ENCODE data around the gene KCNK6.
"Not testable (repeated sequence)": the region's sequence is repeated elsewhere in the genome, so short reads cannot be mapped to it uniquely, and the experiment has no call there.

Gene KCNK6

GRCh38 chr19:38361633-38362075 is 42.0 kb downstream of the KCNK6 start:
- peak; percentile 95 for DNase-seq
- H3K36me3 ChIP-seq: no peaks in the 10 kb centered on the region
- peaks cover 6% of the 10 kb centered on the region for H3K9me3 ChIP-seq (ENCODE audit: severe bottlenecking)
- TF ChIP-seq CTCF (IDR thresholded peaks at IDR 0.05; ENCODE audit: low read depth, low read length): 0 out of 2 replicates have a peak, but pooled peaks have one; percentile 17
- H3K4me3 ChIP-seq (ENCODE audit: low read depth, low read length): peak overlapping the region; percentile 57
- peaks cover 8% of the 10 kb centered on the region for H3K27me3 ChIP-seq (ENCODE audit: insufficient read depth, low read depth, severe bottlenecking)
- H3K27ac ChIP-seq: peak overlapping the region; percentile 84

GRCh38 chr19:38362076-38362945 is 42.7 kb downstream of the KCNK6 start:
- H3K27ac ChIP-seq: peak overlapping the region; percentile 84
- H3K4me3 ChIP-seq (ENCODE audit: low read depth, low read length): peak overlapping the region; percentile 57
- peaks cover 6% of the 10 kb centered on the region for H3K9me3 ChIP-seq (ENCODE audit: severe bottlenecking)
- TF ChIP-seq CTCF (IDR thresholded peaks at IDR 0.05; ENCODE audit: low read depth, low read length): no peak
- DNase-seq: peak; percentile 94
- no peaks in the 10 kb centered on the region for H3K36me3 ChIP-seq
- H3K27me3 ChIP-seq (ENCODE audit: insufficient read depth, low read depth, severe bottlenecking): peaks cover 8% of the 10 kb centered on the region

GRCh38 chr19:38362946-38363688 is 43.5 kb downstream of the KCNK6 start:
- peak overlapping the region; percentile 57 for H3K4me3 ChIP-seq (ENCODE audit: low read depth, low read length)
- not testable (repeated sequence) for DNase-seq; H3K27me3 ChIP-seq (ENCODE audit: insufficient read depth, low read depth, severe bottlenecking); H3K36me3 ChIP-seq; H3K9me3 ChIP-seq (ENCODE audit: severe bottlenecking)
- H3K27ac ChIP-seq: peak overlapping the region; percentile 84

GRCh38 chr19:38367041-38367440 is 47.4 kb downstream of the KCNK6 start:
- no peak for TF ChIP-seq CTCF (IDR thresholded peaks at IDR 0.05; ENCODE audit: low read depth, low read length)
- no peak overlapping the region for H3K27ac ChIP-seq
- no peaks in the 10 kb centered on the region for H3K36me3 ChIP-seq
- peaks cover 6% of the 10 kb centered on the region for H3K9me3 ChIP-seq (ENCODE audit: severe bottlenecking)
- no peak overlapping the region for H3K4me3 ChIP-seq (ENCODE audit: low read depth, low read length)
- no peaks in the 10 kb centered on the region for H3K27me3 ChIP-seq (ENCODE audit: insufficient read depth, low read depth, severe bottlenecking)
- DNase-seq: no peak

GRCh38 chr19:38369584-38369983 is 49.9 kb downstream of the KCNK6 start:
- Histone ChIP-seq H3K27ac (no peak overlapping the region), H3K4me3 (ENCODE audit: low read depth, low read length) (no peak overlapping the region), H3K9me3 (ENCODE audit: severe bottlenecking) (peaks cover 4% of the 10 kb centered on the region), H3K27me3 (ENCODE audit: insufficient read depth, low read depth, severe bottlenecking) (no peaks in the 10 kb centered on the region), H3K36me3 (no peaks in the 10 kb centered on the region)
- no peak for DNase-seq
- TF ChIP-seq CTCF (IDR thresholded peaks at IDR 0.05; ENCODE audit: low read depth, low read length): no peak

- Histone ChIP-seq H3K36me3 (peaks cover 3% of the 10 kb centered on the region; the same call in 1 of the 2 replicates), H3K4me3 (ENCODE audit: low read depth, low read length) (no peak overlapping the region), H3K27ac (no peak overlapping the region), H3K27me3 (ENCODE audit: insufficient read depth, low read depth, severe bottlenecking) (no peaks in the 10 kb centered on the region), H3K9me3 (ENCODE audit: severe bottlenecking) (no peaks in the 10 kb centered on the region)
- TF ChIP-seq CTCF (IDR thresholded peaks at IDR 0.05; ENCODE audit: low read depth, low read length): no peak
- DNase-seq: no peak
These were observed 50.7 kb downstream of the KCNK6 start for GRCh38 chr19:38370299-38370698.

All from WERI-Rb-1 (cell line).